ENCODE results near the gene LEMD3. TPM values are rescaled to one million over a fixed set of nuclear protein-coding genes. Genes with fewer than 3 reads are reported as not detected.

Gene LEMD3
- polyA plus RNA-seq, 1 donor (not counting 4 experiments of a cell fraction or from before 2014, with no cell fraction given) = 21.8 TPM

GRCh38 chr12:65184176-65184857 is 14.9 kb downstream of the LEMD3 start:
- no peak for TF ChIP-seq EZH2 (IDR thresholded peaks at IDR 0.05; ENCODE audit: low read length)
- TF ChIP-seq, protein P1, sequence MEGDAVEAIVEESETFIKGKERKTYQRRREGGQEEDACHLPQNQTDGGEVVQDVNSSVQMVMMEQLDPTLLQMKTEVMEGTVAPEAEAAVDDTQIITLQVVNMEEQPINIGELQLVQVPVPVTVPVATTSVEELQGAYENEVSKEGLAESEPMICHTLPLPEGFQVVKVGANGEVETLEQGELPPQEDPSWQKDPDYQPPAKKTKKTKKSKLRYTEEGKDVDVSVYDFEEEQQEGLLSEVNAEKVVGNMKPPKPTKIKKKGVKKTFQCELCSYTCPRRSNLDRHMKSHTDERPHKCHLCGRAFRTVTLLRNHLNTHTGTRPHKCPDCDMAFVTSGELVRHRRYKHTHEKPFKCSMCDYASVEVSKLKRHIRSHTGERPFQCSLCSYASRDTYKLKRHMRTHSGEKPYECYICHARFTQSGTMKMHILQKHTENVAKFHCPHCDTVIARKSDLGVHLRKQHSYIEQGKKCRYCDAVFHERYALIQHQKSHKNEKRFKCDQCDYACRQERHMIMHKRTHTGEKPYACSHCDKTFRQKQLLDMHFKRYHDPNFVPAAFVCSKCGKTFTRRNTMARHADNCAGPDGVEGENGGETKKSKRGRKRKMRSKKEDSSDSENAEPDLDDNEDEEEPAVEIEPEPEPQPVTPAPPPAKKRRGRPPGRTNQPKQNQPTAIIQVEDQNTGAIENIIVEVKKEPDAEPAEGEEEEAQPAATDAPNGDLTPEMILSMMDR (optimal IDR thresholded peaks at IDR 0.05 in 1 of 3, IDR thresholded peaks at IDR 0.05 in 1 of 3, conservative IDR thresholded peaks at IDR 0.05 in 1 of 3; ENCODE audit: extremely low read depth in 1 of 3, insufficient read depth in 2 of 3, low read length in 3 of 3) = no peak

DNA sequence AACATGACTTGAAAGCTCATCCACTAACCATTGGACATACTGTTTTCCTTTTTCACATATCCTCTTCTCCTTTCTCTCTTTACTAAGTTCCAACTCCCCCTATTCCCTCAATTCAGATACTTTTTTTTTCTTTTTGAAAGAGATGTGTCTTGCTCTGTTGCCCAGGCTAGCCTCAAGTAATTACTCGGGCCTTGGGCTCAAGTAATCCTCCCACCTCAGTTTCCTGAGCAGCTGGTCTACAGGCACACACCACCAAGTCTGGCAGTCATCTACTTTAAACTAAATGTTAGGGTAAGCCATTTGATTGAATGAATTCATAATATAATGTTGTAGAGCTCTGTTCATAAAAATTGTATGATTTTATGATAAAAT is 15.5 kb downstream of the LEMD3 start:
- Histone ChIP-seq H3K4me3 (ENCODE audit: control insufficient read depth in 2 of 3, extremely low read depth in 1 of 3, insufficient read depth in 2 of 3, low read depth in 1 of 3, low read length in 3 of 3) (no peak overlapping the region), H3K36me3 (ENCODE audit: control insufficient read depth in 2 of 2, extremely low read depth in 1 of 2, insufficient read depth in 2 of 2, low read length in 2 of 2) (no peaks in the 10 kb centered on the region), H3K27ac (ENCODE audit: control insufficient read depth, insufficient read depth, low read length) (no peak overlapping the region), H3K4me1 (ENCODE audit: control insufficient read depth, extremely low read depth, insufficient read depth, low read length) (no peaks in the 10 kb centered on the region), H3K79me2 (ENCODE audit: control insufficient read depth, insufficient read depth, low read length) (peaks cover 78% of the 10 kb centered on the region), H4K20me1 (ENCODE audit: control insufficient read depth, extremely low read depth, insufficient read depth, low read length) (peaks cover 2% of the 10 kb centered on the region), H3K9me1 (ENCODE audit: control insufficient read depth, extremely low read depth, insufficient read depth, low read length) (no peaks in the 10 kb centered on the region), H3K9me3 (ENCODE audit: control insufficient read depth, low read depth, low read length) (no peaks in the 10 kb centered on the region), H3K4me2 (ENCODE audit: control insufficient read depth, extremely low read depth, insufficient read depth, low read depth, low read length) (no peak overlapping the region), H3K9ac (ENCODE audit: control insufficient read depth, extremely low read depth, insufficient read depth, low read length) (no peak overlapping the region), H3K27me3 (ENCODE audit: control insufficient read depth, extremely low read depth, insufficient read depth, low read length) (no peaks in the 10 kb centered on the region), H2AFZ (ENCODE audit: control insufficient read depth, low read length) (no peak overlapping the region)
- dilution Hi-C loops (cut with MboI; ENCODE audit: extremely low pct_ligation_motif_present, low sequenced_read_pairs) = no loop called here
- FAIRE-seq = no peak
- no peak for DNase-seq (ENCODE audit: low read depth, low spot score)
- TF ChIP-seq EZH2 (IDR thresholded peaks at IDR 0.05; ENCODE audit: low read length) = no peak
- TF ChIP-seq, protein P1 (optimal IDR thresholded peaks at IDR 0.05 in 1 of 3, IDR thresholded peaks at IDR 0.05 in 1 of 3, conservative IDR thresholded peaks at IDR 0.05 in 1 of 3; ENCODE audit: extremely low read depth in 1 of 3, insufficient read depth in 2 of 3, low read length in 3 of 3) = no peak

More at GRCh38 chr12:65184176-65184857, 14.9 kb downstream of the LEMD3 start:
- dilution Hi-C loops (cut with MboI; ENCODE audit: extremely low pct_ligation_motif_present, low sequenced_read_pairs) = no loop called here
- no peak overlapping the region for H3K4me2 ChIP-seq (ENCODE audit: control insufficient read depth, extremely low read depth, insufficient read depth, low read depth, low read length)
- no peaks in the 10 kb centered on the region for H3K9me3 ChIP-seq (ENCODE audit: control insufficient read depth, low read depth, low read length)
- DNase-seq (ENCODE audit: low read depth, low spot score) = no peak
- no peaks in the 10 kb centered on the region for H3K9me1 ChIP-seq (ENCODE audit: control insufficient read depth, extremely low read depth, insufficient read depth, low read length)
- no peaks in the 10 kb centered on the region for H3K36me3 ChIP-seq (ENCODE audit: control insufficient read depth in 2 of 2, extremely low read depth in 1 of 2, insufficient read depth in 2 of 2, low read length in 2 of 2)
- H3K4me3 ChIP-seq (ENCODE audit: control insufficient read depth in 2 of 3, extremely low read depth in 1 of 3, insufficient read depth in 2 of 3, low read depth in 1 of 3, low read length in 3 of 3) = no peak overlapping the region
- no peak overlapping the region for H3K9ac ChIP-seq (ENCODE audit: control insufficient read depth, extremely low read depth, insufficient read depth, low read length)
- H2AFZ ChIP-seq (ENCODE audit: control insufficient read depth, low read length) = no peak overlapping the region
- FAIRE-seq = no peak
- peaks cover 2% of the 10 kb centered on the region for H4K20me1 ChIP-seq (ENCODE audit: control insufficient read depth, extremely low read depth, insufficient read depth, low read length)
- no peaks in the 10 kb centered on the region for H3K27me3 ChIP-seq (ENCODE audit: control insufficient read depth, extremely low read depth, insufficient read depth, low read length)
- no peak overlapping the region for H3K27ac ChIP-seq (ENCODE audit: control insufficient read depth, insufficient read depth, low read length)
- no peaks in the 10 kb centered on the region for H3K4me1 ChIP-seq (ENCODE audit: control insufficient read depth, extremely low read depth, insufficient read depth, low read length)
- H3K79me2 ChIP-seq (ENCODE audit: control insufficient read depth, insufficient read depth, low read length) = peaks cover 78% of the 10 kb centered on the region
